GM19438 (cell line): ENCODE results near the gene RBBP5.

Source experiments
- ATAC-seq: cut with Tn5 transposase; IDR thresholded peaks from one replicate; pipeline ENCODE4 v1.9.1; 2021; ENCODE audit warnings: low read depth; ENCODE audit not compliant: unreplicated experiment

RBBP5 gene

GRCh38 chr1:205059660-205060059, 62.1 kb downstream of the RBBP5 start:
- ATAC-seq: no peak

GRCh38 chr1:205058853-205059252, 62.9 kb downstream of the RBBP5 start:
- no peak for ATAC-seq

GRCh38 chr1:205057808-205058575, 63.8 kb downstream of the RBBP5 start:
- no peak for ATAC-seq

- ATAC-seq: no peak
These were observed 64.7 kb downstream of the RBBP5 start for GRCh38 chr1:205056956-205057568.

GRCh38 chr1:205056188-205056611, 65.6 kb downstream of the RBBP5 start:
- no peak for ATAC-seq

- ATAC-seq: no peak
These were observed 67.8 kb downstream of the RBBP5 start for GRCh38 chr1:205054013-205054412.

GRCh38 chr1:205053296-205053695, 68.5 kb downstream of the RBBP5 start:
- ATAC-seq: no peak

GRCh38 chr1:205052690-205053089, 69.1 kb downstream of the RBBP5 start:
- no peak for ATAC-seq

- no peak for ATAC-seq
These were observed 72.3 kb downstream of the RBBP5 start for GRCh38 chr1:205049479-205049878.

GRCh38 chr1:205048382-205048781, 73.4 kb downstream of the RBBP5 start:
- ATAC-seq: no peak

GRCh38 chr1:205047764-205048231, 74.0 kb downstream of the RBBP5 start:
- no peak for ATAC-seq

GRCh38 chr1:205046870-205047269, 74.9 kb downstream of the RBBP5 start:
- ATAC-seq: no peak

GRCh38 chr1:205045146-205045545, 76.6 kb downstream of the RBBP5 start:
- no peak for ATAC-seq

- ATAC-seq: no peak
These were observed 77.0 kb downstream of the RBBP5 start for GRCh38 chr1:205044741-205045140.

- no peak for ATAC-seq
These were observed 77.9 kb downstream of the RBBP5 start for GRCh38 chr1:205043866-205044265.

GRCh38 chr1:205042911-205043806, 78.6 kb downstream of the RBBP5 start, which contains the start of gene CNTN2:
TSS of gene CNTN2 (plus strand) at chr1:205043212. CDS start at chr1:205053186, 9,974 bp downstream.
- ATAC-seq: no peak

GRCh38 chr1:205041998-205042910, 79.5 kb downstream of the RBBP5 start:
- no peak for ATAC-seq

GRCh38 chr1:205041001-205041715, 80.6 kb downstream of the RBBP5 start:
- no peak for ATAC-seq

GRCh38 chr1:205038132-205038786, 83.5 kb downstream of the RBBP5 start:
- no peak for ATAC-seq
